DMS153 treated with DMSO at 0.1 percent for 48 hours (cell line): Measurements from ENCODE around the gene CLDN6.
"Not testable (repeated sequence)": the region's sequence is repeated elsewhere in the genome, so short reads cannot be mapped to it uniquely, and the experiment has no call there.

Experiments
- DNase-seq: peaks from one replicate; lab custom pipeline; 2025; ENCODE audit not compliant: unreplicated experiment; lab: John Stamatoyannopoulos, UW

The CLDN6 gene

DNA sequence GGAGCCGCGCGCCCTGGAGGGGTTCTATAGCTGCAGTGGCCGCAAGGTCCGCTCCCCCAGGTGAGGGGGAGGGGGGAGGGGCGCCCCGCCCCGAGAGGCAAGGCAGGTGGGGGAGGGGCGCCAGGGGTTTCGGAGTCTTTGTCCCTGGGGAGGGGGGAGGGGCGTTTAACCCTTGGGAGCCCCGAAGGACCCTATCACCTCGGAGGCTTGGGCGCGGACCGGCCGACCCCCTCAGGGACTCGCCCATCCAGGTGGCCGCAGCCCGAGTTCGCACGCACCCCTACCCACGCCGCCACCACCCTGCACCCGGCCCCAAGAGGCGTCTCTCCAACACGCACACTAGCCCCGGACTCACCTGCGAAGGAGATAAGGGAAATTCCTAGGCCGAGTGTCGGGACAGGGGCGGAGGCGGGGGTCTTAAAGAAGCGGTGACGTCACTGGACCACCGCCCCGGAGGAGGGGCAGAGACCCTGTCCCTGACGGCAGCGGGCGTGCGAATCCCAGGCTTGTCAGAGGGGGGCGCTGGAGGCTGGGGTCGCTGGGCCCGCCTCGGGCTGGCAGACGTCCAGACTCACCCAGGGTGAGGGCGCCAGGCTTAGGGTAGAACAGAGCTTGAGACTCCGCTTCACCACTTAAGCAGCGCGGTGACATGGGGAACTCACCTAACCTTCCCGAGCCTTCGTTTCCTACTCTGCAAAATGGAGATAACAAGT, at the start of gene CLDN6:
TSS of gene CLDN6 (minus strand) at position 390 of the 713 bp plus-strand sequence. CDS start 2,162 bp downstream, outside the sequence.
- peak; percentile 13 for DNase-seq

GRCh38 chr16:3066440-3066748, 48.4 kb upstream of the CLDN6 start:
- DNase-seq: no peak

- DNase-seq: no peak
Measured at GRCh38 chr16:3065742-3066439, 47.9 kb upstream of the CLDN6 start.

DNA sequence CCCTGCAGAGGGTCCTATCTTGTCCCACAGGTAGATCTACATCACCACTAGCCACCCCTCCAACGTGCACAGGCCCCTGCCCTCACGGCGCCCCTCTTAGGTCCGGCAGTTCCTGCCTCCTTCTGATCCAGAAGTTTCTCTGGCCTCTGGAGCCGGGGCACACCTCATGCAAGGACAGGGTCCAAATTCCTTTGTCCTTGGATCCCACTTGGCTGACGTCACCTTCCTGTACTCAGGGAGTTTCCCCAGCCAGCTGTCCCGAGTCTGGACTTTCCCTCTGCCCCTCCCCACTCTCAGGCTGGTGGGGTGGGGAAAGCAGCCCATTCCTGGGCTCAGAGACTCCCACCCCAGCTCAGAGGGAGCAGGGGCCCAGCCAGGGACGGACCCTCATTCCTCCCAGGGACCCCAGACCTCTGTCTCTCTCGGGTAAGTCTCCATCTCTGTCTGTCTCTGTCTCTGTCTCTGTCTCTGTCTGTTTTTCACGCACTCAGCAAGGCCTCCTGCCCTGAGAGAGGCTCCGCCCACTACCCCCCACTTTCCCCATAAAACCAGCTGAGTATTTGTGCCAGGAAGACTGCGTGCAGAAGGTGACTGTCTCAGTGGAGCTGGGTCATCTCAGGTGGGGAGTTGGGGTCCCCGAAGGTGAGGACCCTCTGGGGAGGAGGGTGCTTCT, 47.2 kb upstream of the CLDN6 start, which contains the start of gene IL32:
TSS of gene IL32 (plus strand) at position 572 of the 673 bp plus-strand sequence. CDS start 172 bp downstream, outside the sequence.
- no peak for DNase-seq

- DNase-seq: no peak
Measured at GRCh38 chr16:3063625-3064386, 45.8 kb upstream of the CLDN6 start.

GRCh38 chr16:3062553-3062952, 44.6 kb upstream of the CLDN6 start:
- DNase-seq: no peak

DNA sequence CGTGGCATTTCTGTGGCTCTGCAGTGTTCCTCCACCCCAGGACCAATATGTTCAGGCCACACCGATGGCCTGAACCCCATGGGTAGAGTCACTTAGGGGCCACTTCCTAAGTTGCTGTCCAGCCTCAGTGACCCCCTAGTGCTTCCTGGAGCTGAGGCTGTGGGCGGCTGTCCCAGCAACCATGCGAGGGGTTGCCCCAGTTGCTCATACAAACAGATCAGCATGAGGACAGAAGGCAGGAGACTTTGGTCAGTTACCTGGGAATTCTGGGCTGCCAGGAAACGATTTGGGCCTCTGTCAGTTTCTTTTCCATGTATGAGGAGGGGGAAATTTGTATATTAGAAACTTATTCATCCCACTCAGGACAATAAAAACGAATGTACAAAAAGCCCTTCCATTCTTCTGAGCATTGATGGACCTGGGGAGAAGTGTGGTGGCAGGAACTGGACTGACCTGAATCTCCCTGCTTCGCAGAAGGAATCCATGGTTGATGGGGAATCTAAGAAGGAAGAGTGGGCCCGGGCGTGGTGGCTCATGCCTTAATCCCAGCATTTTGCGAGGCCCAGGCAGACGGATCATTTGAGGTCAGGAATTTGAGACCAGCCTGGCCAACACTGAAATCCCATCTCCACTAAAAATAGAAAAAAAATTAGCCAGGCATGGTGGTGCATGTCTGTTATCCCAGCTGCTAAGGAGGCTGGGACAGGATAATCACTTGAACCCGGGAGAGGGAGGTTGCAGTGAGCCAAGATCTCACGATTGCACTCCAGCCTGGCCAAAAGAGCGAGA, 42.5 kb upstream of the CLDN6 start:
- DNase-seq: no peak

DNA sequence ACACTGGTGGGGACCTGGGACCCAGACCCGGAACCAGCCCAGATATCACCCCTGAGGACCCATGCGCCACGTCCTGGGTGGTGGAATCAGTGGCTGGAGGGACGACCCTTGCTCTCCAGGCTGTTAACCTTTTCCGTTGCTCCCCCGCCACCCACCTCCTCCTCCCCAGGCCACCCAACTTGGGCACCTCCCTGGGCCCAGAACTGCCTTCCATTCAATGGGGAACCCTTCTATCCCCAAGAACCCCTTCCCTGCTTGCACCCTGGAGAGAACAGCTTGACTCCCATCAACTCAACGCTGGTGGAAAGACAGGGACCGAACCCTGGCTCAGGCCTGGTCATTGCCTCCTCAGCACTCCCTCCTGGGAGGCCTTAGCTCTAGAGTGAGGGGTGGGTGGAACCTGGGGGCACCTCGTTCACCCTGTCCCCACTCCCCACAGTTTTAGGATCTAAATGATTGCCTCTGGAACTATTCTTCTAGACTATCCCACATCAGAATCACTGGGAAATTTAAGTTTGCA, 41.8 kb upstream of the CLDN6 start:
- DNase-seq: no peak

DNA sequence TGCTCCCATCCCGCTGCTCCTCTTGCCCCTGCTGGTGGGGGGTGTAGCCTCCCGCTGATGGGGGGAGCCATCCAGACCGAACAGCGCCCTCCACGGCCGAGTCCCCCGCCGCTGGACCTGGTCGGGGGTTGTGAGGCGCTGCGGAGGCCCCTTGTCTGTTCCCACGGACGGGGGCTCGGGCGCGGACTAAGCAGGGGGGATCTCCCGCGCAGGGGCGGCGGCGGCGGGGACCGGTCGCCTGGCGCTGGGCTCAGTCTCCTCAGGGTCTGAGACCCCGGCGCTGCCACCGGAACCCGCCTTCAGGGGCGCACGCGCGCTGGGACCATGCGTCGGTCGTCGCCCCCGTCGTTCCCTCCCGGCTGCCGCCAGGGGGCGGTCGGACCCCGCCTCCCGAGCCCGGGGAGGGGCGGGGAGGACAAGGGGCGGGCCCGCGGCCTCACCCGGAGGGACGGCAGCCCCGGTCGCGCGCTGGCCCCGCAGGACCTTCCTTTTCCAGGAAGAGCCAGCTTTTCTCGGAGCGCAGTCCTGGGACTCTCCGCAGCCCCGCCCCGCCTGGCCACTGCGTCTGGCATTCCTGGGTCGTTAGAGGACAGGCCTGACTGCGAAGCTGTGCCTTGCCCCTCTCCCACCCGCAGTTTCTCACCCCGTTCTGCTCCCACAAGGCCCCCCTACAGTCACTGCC, 41.2 kb upstream of the CLDN6 start:
- peak; percentile 62 for DNase-seq

DNA sequence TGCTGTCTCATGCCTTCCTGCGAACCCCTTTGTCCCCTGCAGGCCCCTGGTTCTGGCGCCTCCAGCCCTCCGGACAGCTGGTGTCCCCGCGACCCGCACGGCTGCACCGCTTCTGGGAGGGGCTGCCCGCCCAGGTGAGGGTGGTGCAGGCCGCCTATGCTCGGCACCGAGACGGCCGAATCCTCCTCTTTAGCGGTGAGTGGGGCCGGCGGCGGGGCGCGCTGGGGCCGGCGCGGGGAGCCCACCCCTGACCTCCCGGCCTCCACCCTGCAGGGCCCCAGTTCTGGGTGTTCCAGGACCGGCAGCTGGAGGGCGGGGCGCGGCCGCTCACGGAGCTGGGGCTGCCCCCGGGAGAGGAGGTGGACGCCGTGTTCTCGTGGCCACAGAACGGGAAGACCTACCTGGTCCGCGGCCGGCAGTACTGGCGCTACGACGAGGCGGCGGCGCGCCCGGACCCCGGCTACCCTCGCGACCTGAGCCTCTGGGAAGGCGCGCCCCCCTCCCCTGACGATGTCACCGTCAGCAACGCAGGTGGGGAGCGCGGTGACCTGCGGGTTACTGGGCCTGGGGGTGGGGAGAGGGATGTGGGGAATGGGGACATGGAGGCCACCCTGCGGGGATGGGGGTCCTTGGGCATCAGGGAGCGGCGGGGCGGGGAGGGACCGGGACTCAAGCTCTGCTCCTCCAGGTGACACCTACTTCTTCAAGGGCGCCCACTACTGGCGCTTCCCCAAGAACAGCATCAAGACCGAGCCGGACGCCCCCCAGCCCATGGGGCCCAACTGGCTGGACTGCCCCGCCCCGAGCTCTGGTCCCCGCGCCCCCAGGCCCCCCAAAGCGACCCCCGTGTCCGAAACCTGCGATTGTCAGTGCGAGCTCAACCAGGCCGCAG, 40.4 kb upstream of the CLDN6 start:
- DNase-seq: no peak

GRCh38 chr16:3057181-3058138, 39.5 kb upstream of the CLDN6 start:
- DNase-seq: no peak

- no peak for DNase-seq
Measured at GRCh38 chr16:3056336-3057180, 38.6 kb upstream of the CLDN6 start.

GRCh38 chr16:3055734-3056115, 37.7 kb upstream of the CLDN6 start:
- DNase-seq: not testable (repeated sequence)

GRCh38 chr16:3054965-3055733, 37.2 kb upstream of the CLDN6 start:
- no peak for DNase-seq

DNA sequence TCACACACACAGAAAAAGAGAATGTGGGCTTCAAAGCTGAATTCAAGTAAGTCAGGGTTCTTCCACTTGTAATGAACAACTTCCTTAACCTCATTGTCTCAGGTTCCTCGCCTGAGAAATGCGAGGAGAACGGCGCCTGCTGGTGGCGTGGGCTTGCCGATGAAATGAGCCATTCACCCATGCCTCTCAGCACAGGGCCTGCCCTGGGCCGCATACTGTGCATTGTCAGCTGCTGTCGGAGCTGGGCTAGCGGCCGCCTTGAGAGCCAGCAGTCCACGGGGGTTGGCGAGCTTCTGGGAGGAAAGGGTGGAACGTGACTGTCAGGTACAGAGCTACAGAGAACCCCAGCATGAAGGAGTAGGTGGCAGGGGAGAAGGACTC, 35.3 kb upstream of the CLDN6 start:
- not testable (repeated sequence) for DNase-seq
